A204.1 (cell line): ENCODE results near the gene CLN6.
"Not testable (repeated sequence)": the region's sequence is repeated elsewhere in the genome, so short reads cannot be mapped to it uniquely, and the experiment has no call there.

Experiments used
- FAIRE-seq: peaks from 2 replicates; lab custom pipeline; 2012; peaks lifted over from hg19 to GRCh38; lab: Jason Lieb, UNC

CLN6 gene

GRCh38 chr15:68252925-68253534 lies 23.5 kb upstream of the CLN6 start:
- peak; percentile 91 for FAIRE-seq

- no peak for FAIRE-seq
Observed at GRCh38 chr15:68249058-68249713, 19.7 kb upstream of the CLN6 start.

- FAIRE-seq: no peak
Observed at GRCh38 chr15:68244235-68244634, 14.7 kb upstream of the CLN6 start.

GRCh38 chr15:68241088-68241935 lies 11.8 kb upstream of the CLN6 start:
- FAIRE-seq: no peak

DNA sequence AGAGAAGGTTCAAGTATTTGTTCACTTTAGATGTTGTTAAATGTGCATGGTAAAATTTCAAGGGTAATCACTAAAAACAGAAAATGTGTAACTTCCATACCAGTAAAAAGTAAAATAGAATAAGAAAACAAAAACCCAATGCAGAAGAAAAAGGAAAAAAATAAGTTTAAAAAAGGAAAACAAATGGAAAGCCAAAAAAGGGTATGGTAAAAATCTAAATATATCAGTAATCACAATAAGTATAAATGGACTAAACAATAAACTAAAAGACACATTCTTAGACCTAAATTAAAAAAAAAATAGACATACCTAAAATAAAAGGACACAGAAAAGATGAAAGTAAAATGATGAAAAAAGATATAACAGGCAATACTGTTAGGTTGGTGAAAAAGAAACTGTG lies 9.5 kb upstream of the CLN6 start:
- FAIRE-seq: peak; percentile 32

DNA sequence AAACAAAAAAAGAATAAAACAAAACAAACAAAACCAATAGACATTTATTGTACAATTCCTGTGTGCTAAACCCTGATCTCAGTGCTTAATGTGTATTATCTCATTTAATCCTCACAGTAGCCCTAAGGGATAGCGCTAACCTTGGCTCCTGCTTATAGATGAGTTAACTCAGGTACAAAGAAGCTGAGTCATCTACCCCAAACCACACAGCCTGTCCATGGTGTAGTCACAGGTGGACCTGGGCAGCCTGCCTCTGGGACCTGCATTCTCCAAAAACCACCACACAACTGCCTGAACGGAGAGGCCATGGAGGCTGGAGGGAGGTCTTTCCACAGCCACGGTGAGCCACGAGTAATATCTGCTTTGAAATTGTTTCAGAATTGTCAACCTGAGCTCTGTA lies 5.5 kb upstream of the CLN6 start:
- no peak for FAIRE-seq

DNA sequence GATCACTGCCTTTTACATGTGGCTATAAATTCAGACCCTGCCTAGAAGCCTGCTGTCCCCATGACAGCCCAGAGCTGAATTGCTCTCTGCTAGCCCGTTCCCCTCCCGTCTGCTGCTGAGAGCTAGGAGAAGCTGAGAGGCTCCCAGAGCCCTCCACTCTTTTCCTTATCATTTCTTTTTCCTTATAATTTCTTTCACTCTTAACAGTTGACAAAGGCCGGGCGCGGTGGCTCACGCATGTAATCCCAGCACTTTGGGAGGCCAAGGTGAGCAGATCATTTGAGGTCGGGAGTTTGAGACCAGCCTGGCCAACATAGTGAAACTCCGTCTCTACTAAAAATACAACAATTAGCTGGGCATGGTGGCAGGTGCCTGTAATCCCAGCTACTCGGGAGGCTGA lies 5.0 kb upstream of the CLN6 start:
- not testable (repeated sequence) for FAIRE-seq

GRCh38 chr15:68234060-68234459 lies 4.5 kb upstream of the CLN6 start:
- no peak for FAIRE-seq

DNA sequence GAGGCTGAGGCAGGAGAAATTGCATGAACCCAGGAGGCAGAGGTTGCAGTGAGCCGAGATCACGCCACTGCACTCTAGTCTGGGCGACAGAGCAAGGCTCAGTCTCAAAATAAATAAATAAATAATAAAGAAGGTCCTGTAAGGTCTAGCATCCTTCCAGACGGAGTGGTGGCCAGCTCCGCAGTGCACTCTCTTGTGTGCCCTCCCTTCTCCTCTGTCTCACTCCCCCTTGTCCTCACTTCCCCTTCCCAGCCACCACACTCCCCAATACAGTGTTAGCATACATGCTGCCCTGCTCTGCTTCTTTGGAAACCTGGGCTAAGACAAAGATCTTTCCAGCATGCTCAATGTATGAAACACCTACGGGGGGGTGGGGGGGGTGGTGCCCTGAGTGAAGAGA lies 3.4 kb upstream of the CLN6 start:
- FAIRE-seq: no peak

DNA sequence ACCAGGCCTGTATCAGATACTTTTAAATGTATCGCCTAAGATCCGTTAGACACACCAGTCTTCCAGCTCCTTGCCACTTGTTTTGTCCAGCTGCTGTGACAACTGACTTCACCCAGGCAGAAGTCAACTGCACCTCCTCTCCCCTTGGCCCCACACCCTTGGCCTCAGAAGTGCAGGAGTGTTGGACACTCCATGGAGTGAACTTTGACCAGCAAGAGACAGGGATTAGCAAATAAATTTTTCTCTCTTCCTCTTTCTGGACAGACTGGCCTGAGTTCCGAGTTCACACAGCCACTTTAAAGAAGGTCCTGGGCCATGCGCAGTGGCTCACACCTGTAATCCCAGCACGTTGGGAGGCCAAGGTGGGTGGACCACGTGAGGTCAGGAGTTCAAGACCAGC lies 2.9 kb upstream of the CLN6 start:
- no peak for FAIRE-seq

GRCh38 chr15:68231102-68231818 lies 1.7 kb upstream of the CLN6 start:
- no peak for FAIRE-seq

DNA sequence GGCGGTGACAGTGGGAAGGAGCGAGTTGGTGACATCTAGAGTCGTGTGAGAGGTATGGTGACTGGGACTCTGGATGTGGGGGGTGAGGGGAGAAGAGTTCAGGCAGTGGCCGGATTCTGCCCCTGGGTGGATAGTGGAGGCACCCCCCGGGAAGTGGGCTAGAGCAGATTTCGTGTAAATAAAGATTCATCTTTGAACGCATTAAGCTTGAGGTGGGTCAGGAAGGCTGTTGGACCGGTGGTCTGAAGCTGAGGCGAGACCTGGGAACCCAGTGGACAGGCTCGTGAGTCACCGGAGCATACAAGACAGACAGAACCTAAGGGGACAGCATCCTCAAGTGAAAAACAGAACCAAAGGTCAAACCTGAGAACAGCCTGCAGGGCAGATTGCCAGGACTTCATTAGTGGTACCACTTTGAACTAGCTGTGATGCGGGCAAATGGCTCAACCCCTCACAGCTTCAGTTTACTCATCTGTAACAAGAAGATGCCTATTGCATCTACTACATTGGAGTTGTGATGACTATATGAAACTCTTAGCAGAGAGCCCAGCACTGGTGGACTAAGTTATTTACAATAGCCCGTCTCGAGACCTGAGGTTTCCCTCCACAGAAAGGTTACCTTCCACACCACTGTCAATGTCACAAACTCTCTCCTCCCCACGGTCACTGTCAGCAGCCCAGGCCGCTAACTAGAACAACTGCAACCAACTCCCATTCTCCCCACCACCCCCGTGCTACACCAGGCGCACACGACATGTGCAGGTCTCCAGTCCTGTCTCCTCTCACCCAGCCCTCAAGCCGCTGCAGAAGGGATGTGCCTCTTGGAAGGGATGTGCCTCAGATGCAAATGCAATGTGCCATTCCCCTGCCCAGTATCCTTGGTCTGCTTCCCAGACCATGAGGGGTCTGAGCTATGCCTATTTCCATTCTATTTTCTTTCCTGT lies 901 bp upstream of the CLN6 start:
- FAIRE-seq: no peak

- FAIRE-seq: no peak
Observed at GRCh38 chr15:68228971-68229385, 550 bp downstream of the CLN6 start.

GRCh38 chr15:68228143-68228970 lies 1.2 kb downstream of the CLN6 start:
- FAIRE-seq: no peak

- no peak for FAIRE-seq
Observed at GRCh38 chr15:68227643-68228142, 1.8 kb downstream of the CLN6 start.

DNA sequence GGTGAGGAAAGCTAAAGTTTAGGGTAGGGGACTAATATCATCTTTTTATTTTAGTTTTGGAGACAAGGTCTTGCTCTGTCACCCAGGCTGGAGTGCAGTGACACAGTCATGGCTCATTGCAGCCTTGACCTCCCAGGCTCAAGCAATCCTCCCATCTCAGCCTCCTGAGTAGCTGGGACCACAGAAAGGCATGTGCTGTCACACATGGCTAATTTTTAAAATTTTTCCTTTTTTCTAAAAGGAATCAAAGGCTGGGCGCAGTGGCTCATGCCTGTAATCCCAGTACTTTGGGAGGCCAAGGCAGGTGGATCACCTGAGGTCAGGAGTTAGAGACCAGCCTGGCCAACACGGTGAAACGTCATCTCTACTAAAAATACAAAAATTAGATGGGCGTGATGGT lies 4.1 kb downstream of the CLN6 start:
- not testable (repeated sequence) for FAIRE-seq

DNA sequence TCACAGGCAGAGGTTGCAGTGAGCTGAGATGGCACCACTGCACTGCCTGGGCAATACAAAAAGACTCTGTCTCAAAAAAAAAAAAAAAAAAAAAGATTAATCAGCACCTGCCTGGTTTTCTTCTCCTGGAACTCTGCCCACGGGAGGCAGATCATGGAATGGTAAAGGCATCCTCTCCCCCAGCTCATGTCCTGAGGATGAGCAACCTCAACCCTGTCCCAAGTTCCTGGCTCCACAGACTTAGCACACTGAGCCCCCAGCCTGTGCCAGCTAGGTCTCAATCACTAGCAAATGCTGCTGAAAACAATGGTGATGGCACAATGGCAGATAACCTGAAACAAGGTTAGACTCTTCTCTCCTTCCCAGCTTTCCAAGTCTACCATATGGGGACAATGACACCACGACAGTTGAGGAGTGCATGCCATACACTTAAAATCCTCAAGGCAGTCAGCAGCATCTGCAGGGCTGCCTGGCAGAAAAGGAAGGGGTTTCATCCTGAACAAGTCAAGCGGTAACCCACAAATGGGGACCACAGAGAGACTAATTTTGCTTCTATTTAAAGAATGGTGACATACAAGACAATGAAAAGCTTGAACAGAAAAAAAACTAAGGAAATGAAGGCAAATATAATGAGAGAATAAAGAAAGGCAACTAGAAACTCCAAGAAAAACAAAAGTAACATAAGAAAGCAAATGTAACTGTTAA lies 4.8 kb downstream of the CLN6 start:
- FAIRE-seq: no peak

- no peak for FAIRE-seq
Observed at GRCh38 chr15:68224108-68224507, 5.4 kb downstream of the CLN6 start.

DNA sequence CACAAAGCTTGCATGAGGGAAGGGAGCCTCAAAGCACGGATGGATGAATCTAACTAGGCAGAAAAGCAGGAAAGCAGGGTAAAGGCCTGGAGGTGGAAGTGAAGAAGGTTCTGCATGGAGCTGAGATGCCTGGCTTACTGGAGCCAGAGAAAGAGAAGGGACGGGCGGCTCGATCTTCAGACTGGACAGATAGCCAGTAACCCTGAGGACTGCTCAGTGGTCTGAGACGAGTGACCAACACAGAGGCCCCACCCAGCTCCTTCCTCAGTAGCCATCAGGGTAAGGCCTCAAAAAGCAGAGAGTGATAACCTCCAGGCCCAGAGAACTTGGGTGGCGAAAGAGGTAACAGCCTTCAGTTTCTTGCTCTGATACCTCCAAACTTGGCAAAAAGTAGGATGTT lies 6.4 kb downstream of the CLN6 start:
- FAIRE-seq: no peak

DNA sequence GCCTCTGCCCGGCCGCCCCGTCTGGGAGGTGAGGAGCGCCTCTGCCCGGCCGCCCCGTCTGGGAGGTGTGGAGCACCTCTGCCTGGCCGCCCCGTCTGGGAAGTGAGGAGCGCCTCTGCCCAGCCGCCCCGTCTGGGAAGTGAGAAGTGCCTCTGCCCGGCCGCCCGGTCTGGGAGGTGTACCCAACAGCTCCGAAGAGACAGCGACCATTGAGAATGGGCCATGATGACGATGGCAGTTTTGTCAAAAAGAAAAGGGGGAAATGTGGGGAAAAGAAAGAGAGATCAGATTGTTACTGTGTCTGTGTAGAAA lies 7.1 kb downstream of the CLN6 start:
- FAIRE-seq: not testable (repeated sequence)
